GM23338 (cell line): ENCODE results near the gene GLYATL3.

ENCODE experiments used
- CREB1 ChIP-seq: fragments of 250-450 bp; sonication (Bioruptor Pico); IDR thresholded peaks from 2 replicates; pipeline ENCODE4 v1.5.0; 2020; ENCODE audit warnings: low read depth, mild to moderate bottlenecking, moderate library complexity
- POLR2AphosphoS5 ChIP-seq: IDR thresholded peaks from 2 replicates; pipeline ENCODE4 v1.6.1; 2016; ENCODE audit warnings: antibody characterized with exemption, low read depth
- TF ChIP-seq, protein P1 (sequence below), 2 experiments: fragments of 200-600 bp in 1 of 2; sonication (generic) in 1 of 2; conservative IDR thresholded peaks; 2 replicates each; pipeline versions ENCODE4 v1.5.1 to v1.6.1; 2016 to 2017; ENCODE audit warnings: antibody characterized with exemption in 2 of 2, low read depth in 2 of 2, mild to moderate bottlenecking in 2 of 2, moderate library complexity in 1 of 2

GRCh38 chr6:49519660-49520059 lies 19.9 kb downstream of the GLYATL3 start:
- TF ChIP-seq CREB1 (CRISPR knock-in tag): no peak
- TF ChIP-seq, protein P1, sequence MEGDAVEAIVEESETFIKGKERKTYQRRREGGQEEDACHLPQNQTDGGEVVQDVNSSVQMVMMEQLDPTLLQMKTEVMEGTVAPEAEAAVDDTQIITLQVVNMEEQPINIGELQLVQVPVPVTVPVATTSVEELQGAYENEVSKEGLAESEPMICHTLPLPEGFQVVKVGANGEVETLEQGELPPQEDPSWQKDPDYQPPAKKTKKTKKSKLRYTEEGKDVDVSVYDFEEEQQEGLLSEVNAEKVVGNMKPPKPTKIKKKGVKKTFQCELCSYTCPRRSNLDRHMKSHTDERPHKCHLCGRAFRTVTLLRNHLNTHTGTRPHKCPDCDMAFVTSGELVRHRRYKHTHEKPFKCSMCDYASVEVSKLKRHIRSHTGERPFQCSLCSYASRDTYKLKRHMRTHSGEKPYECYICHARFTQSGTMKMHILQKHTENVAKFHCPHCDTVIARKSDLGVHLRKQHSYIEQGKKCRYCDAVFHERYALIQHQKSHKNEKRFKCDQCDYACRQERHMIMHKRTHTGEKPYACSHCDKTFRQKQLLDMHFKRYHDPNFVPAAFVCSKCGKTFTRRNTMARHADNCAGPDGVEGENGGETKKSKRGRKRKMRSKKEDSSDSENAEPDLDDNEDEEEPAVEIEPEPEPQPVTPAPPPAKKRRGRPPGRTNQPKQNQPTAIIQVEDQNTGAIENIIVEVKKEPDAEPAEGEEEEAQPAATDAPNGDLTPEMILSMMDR (conservative IDR thresholded peaks at IDR 0.05; ENCODE audit: low read depth in 2 of 2): no peak
- TF ChIP-seq POLR2AphosphoS5: no peak
